H9 (cell line): ENCODE measurements around the gene SLC22A16. TPM values are rescaled to one million over a fixed set of nuclear protein-coding genes. Genes with fewer than 3 reads are reported as not detected.

ENCODE experiments used
- DNase-seq: peaks from one replicate; pipeline ENCODE4 v3.0.0-alpha.2; 2017
- H2AFZ ChIP-seq: one replicate; pipeline ENCODE4 v1.6.1; 2013; ENCODE audit warnings: mild to moderate bottlenecking, low read length, control low read depth, moderate library complexity
- H2AK5ac ChIP-seq: 2 replicates; pipeline ENCODE4 v1.6.1; 2013; ENCODE audit warnings: low read length, control low read depth, mixed read lengths; ENCODE audit not compliant: insufficient read length
- H2BK120ac ChIP-seq: one replicate; pipeline ENCODE4 v1.6.1; 2013; ENCODE audit warnings: low read depth, mild to moderate bottlenecking, low read length, control low read depth, inconsistent platforms; ENCODE audit not compliant: poor library complexity, severe bottlenecking
- H2BK12ac ChIP-seq: 2 replicates; pipeline ENCODE4 v1.6.1; 2013; ENCODE audit warnings: low read length, control low read depth, mixed read lengths, low read depth; ENCODE audit not compliant: insufficient read length
- H2BK15ac ChIP-seq: 2 replicates; pipeline ENCODE4 v1.6.1; 2013; ENCODE audit warnings: low read depth, low read length, control low read depth
- H2BK20ac ChIP-seq: one replicate; pipeline ENCODE4 v1.6.1; 2013; ENCODE audit warnings: low read depth, mild to moderate bottlenecking, low read length, control low read depth, inconsistent platforms; ENCODE audit not compliant: poor library complexity, severe bottlenecking
- H2BK5ac ChIP-seq: 2 replicates; pipeline ENCODE4 v1.6.1; 2013; ENCODE audit warnings: low read length, control low read depth, mixed read lengths; ENCODE audit not compliant: insufficient read length
- H3K14ac ChIP-seq: 2 replicates; pipeline ENCODE4 v1.6.1; 2013; ENCODE audit warnings: low read length, control low read depth; ENCODE audit not compliant: insufficient read depth
- H3K18ac ChIP-seq: 2 replicates; pipeline ENCODE4 v1.6.1; 2013; ENCODE audit warnings: low read depth, mild to moderate bottlenecking, mixed read lengths, low read length, control low read depth; ENCODE audit not compliant: insufficient read length
- H3K23ac ChIP-seq: 2 replicates; pipeline ENCODE4 v1.6.1; 2013; ENCODE audit warnings: low read length, control low read depth, mixed read lengths, low read depth; ENCODE audit not compliant: insufficient read length
- H3K23me2 ChIP-seq: 2 replicates; pipeline ENCODE4 v1.6.1; 2013; ENCODE audit warnings: low read depth, mild to moderate bottlenecking, mixed read lengths, low read length, control low read depth; ENCODE audit not compliant: insufficient read length, poor library complexity, severe bottlenecking
- H3K27ac ChIP-seq: 2 replicates; pipeline ENCODE4 v1.5.1; 2013; ENCODE audit warnings: low read length, control low read depth, mixed read lengths, low read depth; ENCODE audit not compliant: insufficient read length
- H3K27me3 ChIP-seq: 2 replicates; pipeline ENCODE4 v1.6.1; 2013; ENCODE audit warnings: low read length, control low read depth, inconsistent platforms; ENCODE audit not compliant: insufficient read depth
- H3K4ac ChIP-seq: 2 replicates; pipeline ENCODE4 v1.6.1; 2013; ENCODE audit warnings: low read depth, mild to moderate bottlenecking, control low read depth, inconsistent platforms, low read length, moderate library complexity
- H3K4me1 ChIP-seq: 2 replicates; pipeline ENCODE4 v1.6.1; 2013; ENCODE audit warnings: low read length, control low read depth, inconsistent platforms; ENCODE audit not compliant: insufficient read depth
- H3K4me2 ChIP-seq: 2 replicates; pipeline ENCODE4 v1.6.1; 2013; ENCODE audit warnings: low read length, control low read depth, mixed read lengths; ENCODE audit not compliant: insufficient read length, insufficient read depth
- H3K56ac ChIP-seq: 2 replicates; pipeline ENCODE4 v1.6.1; 2013; ENCODE audit warnings: low read depth, mild to moderate bottlenecking, mixed read lengths, low read length, control low read depth; ENCODE audit not compliant: insufficient read length
- H3K79me1 ChIP-seq: 2 replicates; pipeline ENCODE4 v1.6.1; 2013; ENCODE audit warnings: low read depth, mild to moderate bottlenecking, moderate library complexity, low read length, control low read depth, inconsistent platforms; ENCODE audit not compliant: insufficient read depth, poor library complexity, severe bottlenecking
- H3K79me2 ChIP-seq: 2 replicates; pipeline ENCODE4 v1.6.1; 2013; ENCODE audit warnings: low read length, control low read depth, inconsistent platforms; ENCODE audit not compliant: insufficient read depth
- H3K9ac ChIP-seq: 2 replicates; pipeline ENCODE4 v1.6.1; 2013; ENCODE audit warnings: low read length, control low read depth, mixed read lengths; ENCODE audit not compliant: insufficient read length; ENCODE audit errors: extremely low read depth
- H3K9me3 ChIP-seq: one replicate; pipeline ENCODE4 v1.6.1; 2013; ENCODE audit warnings: low read depth, low read length, inconsistent platforms; ENCODE audit not compliant: control insufficient read depth
- H3T11ph ChIP-seq: one replicate; pipeline ENCODE4 v1.6.1; 2013; ENCODE audit warnings: mild to moderate bottlenecking, low read length, control low read depth, inconsistent platforms
- H4K20me1 ChIP-seq: one replicate; pipeline ENCODE4 v1.6.1; 2013; ENCODE audit not compliant: control insufficient read depth, insufficient read length, insufficient read depth
- H4K5ac ChIP-seq: 2 replicates; pipeline ENCODE4 v1.6.1; 2013; ENCODE audit warnings: low read depth, mild to moderate bottlenecking, mixed read lengths, low read length, control low read depth; ENCODE audit not compliant: insufficient read length
- H4K8ac ChIP-seq: replicated peaks from 2 replicates; pipeline ENCODE4 v1.6.1; 2013; ENCODE audit warnings: low read length, control low read depth, mixed read lengths, low read depth; ENCODE audit not compliant: insufficient read length
- H4K91ac ChIP-seq: 2 replicates; pipeline ENCODE4 v1.6.1; 2013; ENCODE audit warnings: low read depth, mild to moderate bottlenecking, moderate library complexity, mixed read lengths, low read length, control low read depth; ENCODE audit not compliant: insufficient read length
- H3K27ac Mint-ChIP-seq, 3 experiments: 2 replicates in 2 of 3; 3 replicates in 1 of 3; pipeline ENCODE4 v1.8.0; 2020 to 2021; ENCODE audit warnings: mixed read lengths in 3 of 3, mild to moderate bottlenecking in 1 of 3, moderate library complexity in 1 of 3
- H3K27me3 Mint-ChIP-seq: 2 replicates; pipeline ENCODE4 v1.8.0; 2021; ENCODE audit warnings: low read depth, mild to moderate bottlenecking, moderate library complexity, mixed read lengths
- H3K36me3 Mint-ChIP-seq, 3 experiments: 2 replicates in 2 of 3; 3 replicates in 1 of 3; pipeline ENCODE4 v1.8.0; 2020 to 2021; ENCODE audit warnings: low read depth in 3 of 3, mixed read lengths in 3 of 3; ENCODE audit not compliant: insufficient read depth in 1 of 3
- H3K4me1 Mint-ChIP-seq, 2 experiments: 2 replicates each; pipeline ENCODE4 v1.8.0; 2020; ENCODE audit warnings: mixed read lengths in 2 of 2
- H3K4me3 Mint-ChIP-seq, 2 experiments: 2 replicates in 1 of 2; 3 replicates in 1 of 2; pipeline ENCODE4 v1.8.0; 2020 to 2021; ENCODE audit warnings: mild to moderate bottlenecking in 2 of 2, mixed read lengths in 2 of 2, moderate library complexity in 1 of 2
- H3K9me3 Mint-ChIP-seq, 2 experiments: 2 replicates in 1 of 2; 3 replicates in 1 of 2; pipeline ENCODE4 v1.8.0; 2020; ENCODE audit warnings: mild to moderate bottlenecking in 2 of 2, mixed read lengths in 2 of 2, moderate library complexity in 1 of 2
- WGBS: extraction: QIAGEN DNeasy Blood & Tissue Kit; methylation state at CpG from one replicate; pipeline ENCODE4 v1.1.7; 2013; ENCODE audit warnings: missing lambda C conversion rate, low lambda C conversion rate, mixed read lengths; ENCODE audit not compliant: insufficient read length; ENCODE audit errors: extremely low coverage; 5-methylcytosine and 5-hydroxymethylcytosine counted together
- total RNA-seq: library from RNA; stranded (reverse); gene quantifications from 2 replicates; pipeline ENCODE4 v1.2.1, GENCODE V29; 2021
- TF ChIP-seq, protein P1 (sequence below): fragments of 200-600 bp; sonication (generic); conservative IDR thresholded peaks from 3 replicates; pipeline ENCODE4 v1.8.0; 2021; ENCODE audit warnings: antibody characterized with exemption, mild to moderate bottlenecking

The SLC22A16 gene
- total RNA-seq, 1 experiment from 2014 or later = not detected

DNA sequence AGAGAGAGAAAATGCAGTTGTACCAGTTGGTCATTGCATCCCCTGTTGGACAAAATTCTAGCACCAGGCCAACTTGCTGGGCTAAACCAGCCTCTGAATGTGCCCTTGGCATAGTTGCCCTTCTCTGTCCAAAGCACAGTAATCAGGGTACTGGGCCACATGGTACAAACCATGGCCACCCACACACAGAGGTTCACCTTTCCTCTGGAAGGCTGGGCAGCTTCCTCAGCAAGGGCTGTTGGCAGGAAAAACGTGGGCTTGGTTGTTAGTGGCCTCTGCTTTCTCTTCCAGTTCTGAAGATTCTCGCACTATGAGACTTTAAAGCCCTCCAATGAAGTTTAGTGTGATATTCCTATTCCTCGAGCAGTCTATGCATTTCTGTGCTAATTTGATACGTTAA is 61.7 kb downstream of the SLC22A16 start:
- Histone ChIP-seq H3K27me3 (no peaks in the 10 kb centered on the region), H2AFZ (no peak overlapping the region), H2BK15ac (no peak overlapping the region), H3K4me2 (no peak overlapping the region), H3K14ac (no peak overlapping the region), H2BK5ac (no peak overlapping the region), H3K9me3 (no peaks in the 10 kb centered on the region), H4K20me1 (no peaks in the 10 kb centered on the region), H2AK5ac (no peak overlapping the region), H3K79me2 (no peaks in the 10 kb centered on the region), H3T11ph (no peak overlapping the region), H4K91ac (no peak overlapping the region), H4K8ac (no peak overlapping the region), H3K9ac (no peak overlapping the region), H2BK12ac (no peak overlapping the region), H3K79me1 (no peaks in the 10 kb centered on the region), H3K27ac (no peak overlapping the region), H2BK120ac (no peak overlapping the region), H3K23ac (no peak overlapping the region), H3K4ac (no peak overlapping the region), H3K4me1 (no peaks in the 10 kb centered on the region), H3K18ac (no peak overlapping the region), H2BK20ac (no peak overlapping the region), H3K56ac (no peak overlapping the region), H3K23me2 (no peaks in the 10 kb centered on the region), H4K5ac (no peak overlapping the region)
- TF ChIP-seq, protein P1, sequence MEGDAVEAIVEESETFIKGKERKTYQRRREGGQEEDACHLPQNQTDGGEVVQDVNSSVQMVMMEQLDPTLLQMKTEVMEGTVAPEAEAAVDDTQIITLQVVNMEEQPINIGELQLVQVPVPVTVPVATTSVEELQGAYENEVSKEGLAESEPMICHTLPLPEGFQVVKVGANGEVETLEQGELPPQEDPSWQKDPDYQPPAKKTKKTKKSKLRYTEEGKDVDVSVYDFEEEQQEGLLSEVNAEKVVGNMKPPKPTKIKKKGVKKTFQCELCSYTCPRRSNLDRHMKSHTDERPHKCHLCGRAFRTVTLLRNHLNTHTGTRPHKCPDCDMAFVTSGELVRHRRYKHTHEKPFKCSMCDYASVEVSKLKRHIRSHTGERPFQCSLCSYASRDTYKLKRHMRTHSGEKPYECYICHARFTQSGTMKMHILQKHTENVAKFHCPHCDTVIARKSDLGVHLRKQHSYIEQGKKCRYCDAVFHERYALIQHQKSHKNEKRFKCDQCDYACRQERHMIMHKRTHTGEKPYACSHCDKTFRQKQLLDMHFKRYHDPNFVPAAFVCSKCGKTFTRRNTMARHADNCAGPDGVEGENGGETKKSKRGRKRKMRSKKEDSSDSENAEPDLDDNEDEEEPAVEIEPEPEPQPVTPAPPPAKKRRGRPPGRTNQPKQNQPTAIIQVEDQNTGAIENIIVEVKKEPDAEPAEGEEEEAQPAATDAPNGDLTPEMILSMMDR = no peak
- Mint-ChIP-seq H3K4me1 (no peaks in the 10 kb centered on the region), H3K27me3 (peaks cover 5% of the 10 kb centered on the region), H3K36me3 (peaks cover 0 to 6% (median 4%) of the 10 kb centered on the region in 3 experiments; a peak in 1 of 7 replicates), H3K9me3 (peaks cover 4 to 7% of the 10 kb centered on the region in 2 experiments; a peak in 3 of 5 replicates), H3K4me3 (no peak overlapping the region), H3K27ac (no peak overlapping the region)
- no peak for DNase-seq
- WGBS = no CpG with 5 or more reads among the region's 4 CpGs
